GM21423 (cell line): Measurements from ENCODE around the gene VEGFB.

Experiments used
- ATAC-seq: cut with Tn5 transposase; IDR thresholded peaks from one replicate; pipeline ENCODE4 v1.9.1; 2021; ENCODE audit warnings: mild to moderate bottlenecking, moderate library complexity; ENCODE audit not compliant: unreplicated experiment

VEGFB gene

DNA sequence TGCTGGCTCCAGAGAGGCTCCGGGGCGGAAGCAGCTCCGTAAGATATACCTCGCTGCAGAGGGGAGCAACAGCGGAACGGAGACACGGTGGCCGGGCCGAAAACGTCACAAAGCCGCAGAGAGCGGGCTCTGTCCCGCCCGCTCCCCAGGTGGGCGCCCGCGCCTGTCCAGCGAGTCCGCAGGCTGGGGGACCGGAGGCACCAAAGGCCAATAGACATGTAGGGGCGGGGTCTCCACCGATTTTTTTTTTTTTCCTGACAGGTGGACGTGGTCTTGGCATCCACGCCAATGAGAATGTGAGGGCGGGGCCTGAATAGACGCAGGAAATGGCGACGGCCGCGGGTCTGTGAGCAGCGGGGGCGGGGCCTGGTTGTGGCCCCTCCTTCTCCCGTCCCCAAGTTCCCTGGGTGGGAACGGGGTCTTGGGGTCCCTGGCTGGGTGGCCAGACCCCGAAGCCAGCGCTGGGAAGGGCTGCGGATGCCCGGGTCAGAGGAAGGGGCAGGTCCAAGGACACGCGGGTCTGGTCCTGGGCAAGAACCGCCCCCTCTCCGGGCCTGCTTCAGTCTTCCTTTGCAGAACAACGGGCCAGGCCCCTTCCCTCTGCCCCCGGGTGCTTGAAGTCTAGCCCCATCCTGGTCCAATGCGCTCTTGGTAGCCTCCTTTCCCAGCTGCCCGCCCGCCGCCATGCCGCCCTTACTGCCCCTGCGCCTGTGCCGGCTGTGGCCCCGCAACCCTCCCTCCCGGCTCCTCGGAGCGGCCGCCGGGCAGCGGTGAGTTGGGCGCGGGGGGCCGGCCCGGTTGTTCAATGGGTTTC lies 4.0 kb upstream of the VEGFB start, which contains the start of gene DNAJC4:
Gene DNAJC4 (plus strand): TSS at position 378 of the 814 bp plus-strand sequence. CDS start 307 bp downstream, at position 685.
- peak; percentile 43 for ATAC-seq

DNA sequence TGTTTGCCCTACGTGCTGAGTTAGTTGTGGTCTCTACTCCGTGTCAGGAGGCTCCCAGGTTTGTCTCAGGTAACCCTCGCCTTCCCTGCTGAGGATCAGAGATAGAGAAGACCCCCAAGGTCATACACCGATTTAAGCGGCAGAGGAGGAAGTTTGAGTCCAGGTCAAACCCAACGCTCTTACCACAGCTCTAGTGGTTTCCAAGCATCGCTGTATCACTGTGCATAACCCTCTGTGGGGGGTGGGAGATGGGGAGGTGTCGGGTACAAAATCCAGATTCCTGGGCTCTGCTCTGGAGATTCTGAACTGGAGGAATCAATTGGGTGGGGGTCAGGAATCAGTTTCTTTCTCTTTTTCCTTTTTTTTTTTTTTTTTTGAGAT lies 3.4 kb upstream of the VEGFB start:
- no peak for ATAC-seq

DNA sequence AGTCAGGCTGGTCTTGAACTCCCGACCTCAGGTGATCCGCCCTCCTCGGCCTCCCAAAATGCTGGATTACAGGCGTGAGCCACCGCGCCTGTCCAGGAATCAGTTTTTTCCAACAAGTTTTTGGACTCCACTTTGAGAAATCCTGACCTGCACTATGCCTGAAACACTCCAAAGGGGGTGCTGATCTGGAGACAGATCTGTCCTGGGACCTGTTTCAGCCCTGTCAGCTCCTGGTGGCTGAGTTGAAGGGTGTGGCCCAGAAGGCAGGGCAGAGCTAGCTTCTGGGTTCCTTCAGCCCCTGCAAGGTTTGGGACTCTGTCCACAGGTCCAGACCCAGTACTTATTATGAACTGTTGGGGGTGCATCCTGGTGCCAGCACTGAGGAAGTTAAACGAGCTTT lies 2.8 kb upstream of the VEGFB start:
- no peak for ATAC-seq

DNA sequence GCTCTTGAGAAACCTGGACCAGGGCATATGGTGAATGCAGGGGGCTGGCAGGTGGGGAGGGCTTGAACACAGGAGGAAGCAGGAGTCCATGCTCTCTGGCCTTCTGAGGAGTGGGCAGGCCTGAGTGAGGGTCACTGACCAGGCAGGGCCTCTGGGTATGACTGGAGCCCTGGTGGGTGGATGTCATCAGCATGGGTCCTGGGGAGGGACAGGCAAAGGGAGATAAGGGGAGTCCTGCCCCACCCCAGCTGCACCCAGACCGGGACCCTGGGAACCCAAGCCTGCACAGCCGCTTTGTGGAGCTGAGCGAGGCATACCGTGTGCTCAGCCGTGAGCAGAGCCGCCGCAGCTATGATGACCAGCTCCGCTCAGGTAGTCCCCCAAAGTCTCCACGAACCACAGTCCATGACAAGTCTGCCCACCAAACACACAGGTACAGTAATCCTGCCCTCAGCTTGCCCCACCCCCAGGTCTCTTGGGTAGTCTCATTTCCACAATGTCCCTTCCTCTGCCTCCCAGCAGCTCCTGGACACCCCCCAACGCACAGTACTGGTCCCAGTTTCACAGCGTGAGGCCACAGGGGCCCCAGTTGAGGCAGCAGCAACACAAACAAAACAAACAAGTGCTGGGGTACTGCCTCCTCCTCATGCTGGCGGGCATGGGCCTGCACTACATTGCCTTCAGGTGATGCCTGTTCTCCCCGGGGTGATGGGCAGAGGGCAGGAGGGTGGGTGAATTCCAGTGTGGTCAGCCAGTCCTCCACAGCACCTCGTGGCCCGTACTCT lies 2.0 kb upstream of the VEGFB start:
- ATAC-seq: no peak

DNA sequence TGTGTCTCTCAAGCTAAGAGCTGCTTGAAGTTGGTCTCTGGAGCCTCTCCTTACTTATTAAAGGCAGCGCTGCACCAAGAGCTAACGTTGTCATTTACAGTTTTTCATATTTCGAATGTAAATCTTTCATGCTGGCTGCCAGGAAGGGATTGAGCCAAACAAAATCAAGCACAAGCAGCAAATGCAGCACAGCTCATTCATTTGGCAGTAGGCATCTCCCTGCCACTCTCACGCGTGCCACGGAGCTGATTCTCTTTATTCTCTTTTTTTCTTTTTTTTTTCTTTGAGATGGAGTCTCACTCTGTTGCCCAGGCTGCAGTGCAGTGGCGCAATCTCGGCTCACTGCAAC lies 1.4 kb upstream of the VEGFB start:
- no peak for ATAC-seq

DNA sequence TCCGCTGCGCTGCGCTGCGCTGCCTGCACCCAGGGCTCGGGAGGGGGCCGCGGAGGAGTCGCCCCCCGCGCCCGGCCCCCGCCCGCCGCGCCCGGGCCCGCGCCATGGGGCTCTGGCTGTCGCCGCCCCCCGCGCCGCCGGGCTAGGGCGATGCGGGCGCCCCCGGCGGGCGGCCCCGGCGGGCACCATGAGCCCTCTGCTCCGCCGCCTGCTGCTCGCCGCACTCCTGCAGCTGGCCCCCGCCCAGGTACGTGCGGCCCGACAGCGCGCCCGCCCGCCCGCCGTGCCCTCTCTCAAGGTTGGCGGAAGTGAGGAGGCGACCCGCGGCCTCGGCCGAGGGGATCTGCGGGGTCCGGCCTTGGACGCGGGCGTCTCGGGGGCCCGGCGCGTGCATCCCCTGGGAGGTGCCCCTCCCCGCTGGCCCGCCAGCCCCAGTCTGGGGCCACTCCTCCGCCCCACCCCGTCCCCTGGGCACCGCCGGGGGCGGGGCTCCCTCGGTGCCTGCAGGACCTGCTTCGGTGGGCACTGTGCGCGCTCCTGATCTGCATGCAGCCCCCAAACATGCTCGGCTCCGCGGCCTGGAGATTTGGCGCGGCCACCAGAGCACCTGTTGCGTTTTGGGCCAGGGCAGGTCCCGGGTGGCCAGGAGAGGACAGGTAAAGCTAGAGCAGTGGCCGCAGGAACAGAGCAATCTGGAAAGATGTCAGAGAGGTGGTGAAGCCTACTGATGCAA lies 429 bp downstream of the VEGFB start:
- ATAC-seq: no peak

DNA sequence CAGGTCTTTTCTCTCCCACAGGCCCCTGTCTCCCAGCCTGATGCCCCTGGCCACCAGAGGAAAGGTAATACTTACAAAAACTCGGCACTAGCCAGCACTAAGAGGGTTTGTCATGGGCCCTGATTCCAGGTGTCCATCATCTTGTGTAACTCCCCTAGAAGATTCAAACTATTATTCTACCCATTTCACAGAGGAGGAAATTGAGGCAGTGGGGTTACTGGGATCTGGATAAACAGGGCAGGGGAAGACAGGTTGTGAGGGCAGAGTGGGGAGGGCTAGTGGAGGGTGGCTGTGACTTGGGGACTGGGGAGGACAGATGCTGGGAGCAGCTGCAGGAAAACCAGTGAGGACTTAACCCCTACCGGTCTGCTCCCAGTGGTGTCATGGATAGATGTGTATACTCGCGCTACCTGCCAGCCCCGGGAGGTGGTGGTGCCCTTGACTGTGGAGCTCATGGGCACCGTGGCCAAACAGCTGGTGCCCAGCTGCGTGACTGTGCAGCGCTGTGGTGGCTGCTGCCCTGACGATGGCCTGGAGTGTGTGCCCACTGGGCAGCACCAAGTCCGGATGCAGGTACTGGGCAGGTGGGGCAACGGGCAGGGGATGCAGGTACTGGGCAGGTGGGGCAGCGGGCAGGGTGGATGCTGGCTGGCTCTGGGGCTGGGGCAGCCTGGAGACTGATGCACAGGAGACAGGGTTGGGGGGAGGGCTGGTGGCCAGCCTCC lies 1.2 kb downstream of the VEGFB start:
- no peak for ATAC-seq

DNA sequence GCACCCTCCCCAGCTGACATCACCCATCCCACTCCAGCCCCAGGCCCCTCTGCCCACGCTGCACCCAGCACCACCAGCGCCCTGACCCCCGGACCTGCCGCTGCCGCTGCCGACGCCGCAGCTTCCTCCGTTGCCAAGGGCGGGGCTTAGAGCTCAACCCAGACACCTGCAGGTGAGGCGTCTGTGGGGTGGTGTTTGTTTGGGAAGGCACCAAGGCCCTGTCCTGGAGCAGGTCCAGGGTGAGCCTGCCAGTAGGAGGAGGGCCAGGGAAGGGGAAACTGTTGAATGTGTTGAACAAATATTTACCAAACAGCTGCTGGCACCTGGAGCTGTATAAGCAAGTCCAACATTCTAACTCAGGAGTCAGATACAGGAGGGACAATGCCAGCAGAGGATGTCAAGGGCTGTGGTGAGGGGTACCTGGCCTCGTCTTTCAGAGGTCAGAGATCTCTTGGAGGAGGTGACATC lies 3.1 kb downstream of the VEGFB start:
- no peak for ATAC-seq

DNA sequence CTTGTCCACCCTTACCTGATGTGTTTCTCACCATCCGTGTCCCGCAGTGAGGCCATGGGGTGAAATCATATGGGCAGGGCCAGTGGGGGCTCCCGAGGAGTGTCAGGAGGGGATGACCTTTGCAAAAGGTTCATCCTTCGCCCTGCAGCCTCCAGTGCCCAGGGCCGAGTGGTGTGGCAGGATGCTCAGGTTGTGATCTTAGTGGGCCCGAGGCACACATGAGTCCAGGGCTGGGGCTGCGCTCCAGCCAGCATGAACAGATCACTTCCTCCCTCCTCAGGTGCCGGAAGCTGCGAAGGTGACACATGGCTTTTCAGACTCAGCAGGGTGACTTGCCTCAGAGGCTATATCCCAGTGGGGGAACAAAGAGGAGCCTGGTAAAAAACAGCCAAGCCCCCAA lies 3.7 kb downstream of the VEGFB start:
- no peak for ATAC-seq

DNA sequence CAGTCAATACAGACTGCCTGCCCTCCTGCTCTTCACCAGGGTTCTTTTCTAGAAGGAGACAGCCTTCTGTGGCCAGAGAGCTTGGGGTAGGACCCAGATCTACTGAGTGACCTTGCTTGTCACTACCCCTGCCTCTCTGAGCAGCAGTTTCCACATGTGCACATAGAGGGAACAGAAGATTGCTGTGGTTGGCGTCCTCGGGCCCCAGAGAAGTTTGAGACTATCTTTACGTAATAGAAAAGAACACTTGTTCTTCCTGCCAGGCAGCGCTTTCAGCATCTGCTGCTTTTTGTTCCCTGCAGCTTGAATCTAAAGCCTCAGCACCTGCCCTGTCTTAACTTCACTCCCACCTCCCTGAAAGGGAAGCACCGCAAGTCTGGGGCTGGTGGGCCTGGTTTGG lies 4.6 kb downstream of the VEGFB start:
- no peak for ATAC-seq

DNA sequence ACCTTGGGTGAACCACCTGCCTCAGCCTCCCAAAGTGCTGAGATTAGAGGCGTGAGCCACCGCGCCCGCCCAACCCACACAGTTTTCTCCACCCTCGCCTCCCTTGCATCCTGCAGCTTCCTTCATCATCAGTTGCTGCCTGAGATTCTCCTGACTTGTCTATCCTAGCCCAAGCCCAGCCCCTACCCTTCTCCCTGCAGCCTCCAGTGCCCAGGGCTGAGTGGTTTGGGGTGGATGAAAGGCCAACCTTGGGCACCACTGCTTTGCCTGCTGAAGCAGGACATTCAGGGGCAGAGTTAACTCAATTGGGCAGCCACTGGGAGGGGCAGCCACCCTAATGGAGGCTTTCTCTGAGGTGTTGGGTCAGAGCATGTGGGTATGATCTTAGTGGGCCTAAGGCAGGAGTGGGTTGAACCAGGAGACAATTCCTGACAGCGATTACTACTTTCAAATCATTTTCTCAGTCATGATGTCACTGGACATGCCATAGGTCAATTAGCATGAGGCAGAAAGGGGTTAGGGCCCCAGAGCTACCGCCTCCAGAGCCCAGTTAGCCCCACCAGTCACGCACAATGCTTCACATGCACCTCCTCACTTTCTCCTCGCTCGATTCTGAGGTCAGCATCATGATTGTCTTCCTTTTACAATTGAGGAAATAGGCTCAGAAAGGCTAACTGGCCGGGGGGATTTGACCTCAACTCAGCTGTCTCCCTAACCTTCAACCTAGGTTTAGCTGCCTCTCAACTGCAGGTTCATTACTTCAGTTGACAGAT lies 5.5 kb downstream of the VEGFB start:
- ATAC-seq: no peak

DNA sequence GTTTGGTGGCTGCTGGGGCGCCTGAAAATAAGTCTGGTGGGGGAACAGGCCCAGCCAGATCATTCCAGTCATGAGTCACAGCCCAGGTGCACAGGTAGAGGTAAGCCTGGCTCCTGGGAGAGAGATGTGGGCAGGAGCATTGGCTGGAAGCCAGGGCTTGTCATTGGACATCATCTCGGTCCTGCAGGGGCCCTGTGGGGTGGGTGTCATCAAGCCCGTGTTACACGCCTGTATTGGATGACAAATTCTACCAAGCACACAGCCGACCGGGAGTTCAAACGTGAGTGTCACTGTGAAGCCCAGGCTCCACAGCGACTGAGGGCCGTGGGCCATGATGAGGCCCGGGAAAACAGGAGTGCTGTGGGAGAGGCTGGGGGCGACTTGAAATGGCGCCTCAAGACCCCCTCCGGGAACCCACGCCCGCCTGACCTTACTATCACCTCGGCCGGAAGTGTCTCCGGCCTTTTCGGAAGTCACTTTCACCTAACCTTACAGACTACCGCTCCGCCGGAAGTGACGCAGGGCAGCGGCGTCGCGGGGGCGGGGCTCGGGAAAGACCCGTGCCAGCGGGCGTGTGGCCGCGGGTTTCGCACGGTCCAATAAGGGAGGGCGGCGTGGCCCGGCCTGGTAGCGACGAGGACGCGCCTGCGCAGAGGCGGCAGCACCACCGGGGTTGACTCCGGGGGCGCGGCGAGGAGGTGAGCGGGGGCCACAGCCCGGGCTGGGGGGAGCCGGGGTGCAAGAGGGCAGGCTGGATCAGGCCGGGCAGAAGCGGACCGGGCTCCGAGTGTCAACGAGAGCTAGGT lies 6.3 kb downstream of the VEGFB start, which contains the start of gene FKBP2:
Gene FKBP2 (plus strand): TSS at position 661 of the 806 bp plus-strand sequence. CDS start 1,293 bp downstream, outside the sequence.
- peak; percentile 47 for ATAC-seq

DNA sequence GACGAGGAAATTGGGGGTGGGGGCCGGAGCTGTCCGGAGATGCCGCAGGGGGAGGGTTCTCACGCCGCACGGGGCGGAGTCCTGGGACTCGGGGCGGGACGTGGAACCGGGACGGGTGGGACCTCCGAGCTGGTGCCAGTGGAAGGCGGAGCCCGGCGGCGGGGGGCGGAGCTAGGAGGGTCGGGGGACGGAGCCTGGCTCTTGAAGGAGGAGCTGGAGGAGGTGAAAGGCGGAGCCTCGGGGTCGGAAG lies 6.8 kb downstream of the VEGFB start:
- ATAC-seq: peak; percentile 72

DNA sequence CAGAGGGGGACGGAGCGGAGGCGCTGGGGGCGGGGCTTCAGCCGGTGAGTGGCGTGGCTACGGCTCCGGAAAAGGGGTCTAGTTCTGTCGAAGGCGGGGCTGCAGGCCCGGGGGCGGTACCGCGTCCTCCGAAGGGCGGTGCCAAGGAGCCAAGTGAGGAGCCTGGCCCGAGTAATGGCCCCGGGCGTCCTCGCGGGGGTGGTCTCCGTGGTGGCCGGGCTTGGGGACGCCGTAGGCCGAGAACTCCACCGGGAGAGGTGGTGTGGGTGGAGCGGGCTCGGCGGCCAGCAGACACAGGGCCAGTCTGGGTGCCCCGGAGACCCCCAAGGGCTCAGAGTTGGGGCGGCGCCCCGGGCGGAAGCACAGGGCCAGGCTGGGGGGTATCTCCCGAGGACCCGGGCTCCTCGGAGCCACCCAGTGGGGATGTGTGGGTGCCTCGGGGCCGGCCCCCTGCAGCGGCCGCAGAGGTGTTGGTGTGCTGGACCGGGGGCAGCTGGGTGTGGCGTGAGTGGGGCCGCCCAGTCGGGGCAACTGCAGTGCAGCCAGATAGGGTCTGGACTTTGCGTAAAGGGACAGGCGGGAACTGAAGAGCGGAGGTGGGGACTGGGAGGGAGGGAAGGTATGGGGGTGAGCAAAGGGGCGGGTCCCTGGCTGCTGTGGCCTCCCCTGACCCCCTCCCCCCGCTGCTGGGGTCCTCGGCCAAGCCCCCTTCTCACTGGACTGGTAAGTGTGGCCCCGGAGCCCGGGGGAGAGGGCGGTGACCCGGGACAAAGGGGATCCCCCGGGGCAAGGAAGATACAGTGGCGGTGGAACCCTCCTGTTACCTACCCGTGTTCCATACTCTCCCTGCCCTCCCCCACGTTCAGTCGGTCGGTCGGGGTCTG lies 7.3 kb downstream of the VEGFB start:
- peak; percentile 2 for ATAC-seq

DNA sequence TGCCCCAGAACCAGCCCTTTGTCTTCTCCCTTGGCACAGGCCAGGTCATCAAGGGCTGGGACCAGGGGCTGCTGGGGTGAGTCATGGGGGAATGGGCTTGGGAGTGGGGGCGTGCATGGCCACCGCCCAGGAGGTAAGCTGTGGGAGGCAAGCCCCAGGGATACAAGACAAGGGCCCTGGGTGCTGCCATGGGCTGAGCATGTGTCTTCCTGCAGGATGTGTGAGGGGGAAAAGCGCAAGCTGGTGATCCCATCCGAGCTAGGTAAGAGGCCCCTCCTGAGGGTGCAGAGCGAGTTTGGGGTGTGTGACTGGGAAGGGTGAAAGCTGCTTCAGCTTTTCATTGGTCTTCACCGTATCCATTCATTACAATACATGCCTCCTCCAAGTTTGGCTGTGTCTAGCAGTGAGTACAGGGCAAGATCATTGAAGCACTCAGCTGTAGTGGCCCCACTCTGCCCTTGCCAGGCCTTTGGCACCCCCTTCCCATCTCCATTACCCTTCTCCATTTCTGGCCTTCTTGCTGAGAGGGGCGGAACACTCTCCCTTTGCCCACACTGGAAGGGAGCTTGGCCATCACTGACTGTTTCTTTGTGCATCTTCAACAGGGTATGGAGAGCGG lies 9.0 kb downstream of the VEGFB start:
- no peak for ATAC-seq

DNA sequence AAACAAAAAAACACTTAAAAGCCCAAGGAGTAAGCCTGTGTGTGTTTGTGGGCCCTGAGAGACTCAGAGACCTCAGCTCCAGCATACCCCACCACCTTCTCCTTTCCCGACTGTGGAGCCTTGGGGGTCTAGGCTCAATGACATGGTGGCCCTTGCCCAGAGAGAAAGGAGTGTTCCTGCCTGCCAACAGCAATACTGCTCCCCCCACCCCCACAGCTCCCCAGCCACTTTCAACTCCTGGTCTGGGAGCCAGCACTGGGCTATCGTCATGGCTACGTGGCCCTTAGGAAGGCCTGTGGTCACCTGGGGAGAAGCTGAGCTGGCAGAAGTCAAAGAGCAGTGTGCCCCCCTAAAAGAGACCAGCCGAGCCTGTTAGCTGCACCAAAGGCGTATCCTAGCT lies 9.7 kb downstream of the VEGFB start:
- no peak for ATAC-seq

DNA sequence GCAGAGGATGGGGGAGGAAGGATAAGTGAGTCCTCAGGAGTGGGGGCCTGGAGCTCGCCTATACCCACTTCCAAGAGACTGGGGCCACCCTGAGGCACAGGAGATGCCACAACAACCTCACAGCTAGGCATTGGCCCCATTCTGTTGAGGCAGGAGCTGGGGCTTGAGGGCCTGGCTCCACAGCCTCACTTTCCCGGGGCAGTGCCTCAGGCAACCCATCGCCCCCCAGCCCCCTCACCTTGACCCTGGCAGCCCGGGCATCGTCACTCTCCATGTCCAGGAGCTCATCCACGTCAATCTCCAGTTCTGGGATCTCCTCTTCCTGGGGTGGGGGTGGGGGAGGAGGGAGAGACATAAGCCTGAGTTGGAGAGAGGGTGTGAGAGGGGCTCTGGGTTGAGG lies 10.6 kb downstream of the VEGFB start:
- ATAC-seq: no peak

DNA sequence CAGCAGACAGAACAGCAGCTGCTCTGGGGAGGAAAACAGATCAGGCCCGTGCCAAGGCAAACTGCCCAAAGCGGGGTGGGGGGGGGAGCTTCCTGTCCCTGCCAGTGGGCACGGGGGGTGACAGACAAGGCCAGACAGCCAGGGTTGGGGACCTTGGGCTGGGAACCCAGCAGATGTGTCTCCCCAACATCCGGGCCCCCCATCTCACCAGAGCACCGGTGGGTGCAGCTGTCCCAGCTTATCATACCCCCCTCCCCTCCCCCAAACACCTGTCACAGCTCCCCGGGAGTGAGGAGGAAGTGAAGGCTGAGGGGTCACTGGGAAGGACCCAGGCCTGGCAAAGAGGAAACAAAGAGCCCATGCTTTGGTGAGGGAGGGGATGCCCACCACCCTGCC lies 11.0 kb downstream of the VEGFB start:
- ATAC-seq: no peak
